B cell (primary cell): Measurements from ENCODE around the gene TOMM7. TPM values are rescaled to one million over a fixed set of nuclear protein-coding genes. Genes with fewer than 3 reads are reported as not detected.
"Not testable (repeated sequence)": the region's sequence is repeated elsewhere in the genome, so short reads cannot be mapped to it uniquely, and the experiment has no call there.

ENCODE experiments used
- ATAC-seq: fragments of 200-7000 bp; cut with Tn5 transposase; one replicate; pipeline ENCODE4 v1.10.0; 2021; ENCODE audit warnings: low read depth, mild to moderate bottlenecking, moderate number of reproducible peaks, moderate library complexity
- CTCF ChIA-PET: fragments of 350-600 bp; sonication (Branson Sonifier 250); formaldehyde crosslinking; loops from one replicate; lab custom pipeline; 2021; ENCODE audit warnings: antibody characterized with exemption, inconsistent platforms; lab: Charles Lee
- POLR2A ChIA-PET: fragments of 350-600 bp; sonication (Branson Sonifier 250); formaldehyde crosslinking; loops from one replicate; lab custom pipeline; 2021; ENCODE audit warnings: antibody characterized with exemption; lab: Charles Lee
- DNase-seq: peaks from one replicate; pipeline ENCODE4 v3.0.0; 2013
- H2AFZ ChIP-seq: 2 replicates; pipeline ENCODE4 v1.6.1; 2012; ENCODE audit warnings: mild to moderate bottlenecking, low read depth, low read length; ENCODE audit not compliant: insufficient read depth, poor library complexity, severe bottlenecking
- H3K27ac ChIP-seq, 2 donors: 1 replicate in 1 of 2; 2 replicates in 1 of 2; pipeline ENCODE4 v1.5.1; 2012 to 2013; ENCODE audit warnings: low read length in 2 of 2, mild to moderate bottlenecking in 2 of 2, moderate library complexity in 1 of 2
- H3K27me3 ChIP-seq, 4 experiments: fragments of 200-600 bp in 1 of 4; sonication (generic) in 1 of 4; replicated peaks in 1 of 4; 1 replicate in 2 of 4; 2 replicates in 2 of 4; pipeline versions ENCODE4 v1.6.1 to v1.7.0; 2013 to 2016; ENCODE audit warnings: low read length in 3 of 4, mild to moderate bottlenecking in 2 of 4, mixed read lengths in 1 of 4, moderate library complexity in 1 of 4; ENCODE audit not compliant: insufficient read depth in 4 of 4, control insufficient read depth in 3 of 4; ENCODE audit errors: control extremely low read depth in 1 of 4
- H3K36me3 ChIP-seq, 2 experiments: replicated peaks in 1 of 2; 1 replicate in 1 of 2; 2 replicates in 1 of 2; pipeline versions ENCODE4 v1.6.1 to v1.7.1; 2013; ENCODE audit warnings: low read length in 1 of 2; ENCODE audit not compliant: insufficient read depth in 2 of 2, control insufficient read depth in 1 of 2; ENCODE audit errors: control extremely low read depth in 1 of 2, extremely low read depth in 1 of 2
- H3K4me1 ChIP-seq, 2 donors: fragments of 200-600 bp in 1 of 2; sonication (generic) in 1 of 2; 1 replicate in 1 of 2; 2 replicates in 1 of 2; pipeline versions ENCODE4 v1.5.1 to v1.6.1; 2013 to 2017; ENCODE audit warnings: low read length in 2 of 2; ENCODE audit not compliant: control insufficient read depth in 2 of 2, insufficient read depth in 2 of 2
- H3K4me2 ChIP-seq: replicated peaks from 2 replicates; pipeline ENCODE3; 2012; ENCODE audit warnings: mild to moderate bottlenecking, low read depth, low read length; ENCODE audit not compliant: poor library complexity, severe bottlenecking
- H3K4me3 ChIP-seq, 5 experiments: fragments of 200-600 bp in 1 of 5; sonication (generic) in 1 of 5; 1 replicate in 3 of 5; 2 replicates in 2 of 5; pipeline versions ENCODE4 v1.5.1 to v1.7.0; 2011 to 2016; ENCODE audit warnings: low read length in 4 of 5, mild to moderate bottlenecking in 4 of 5, low read depth in 2 of 5, control low read depth in 1 of 5, moderate library complexity in 1 of 5; ENCODE audit not compliant: insufficient read depth in 1 of 5; ENCODE audit errors: control extremely low read depth in 1 of 5, extremely low read depth in 1 of 5
- H3K79me2 ChIP-seq: fragments of 200-600 bp; sonication (generic); one replicate; pipeline ENCODE4 v1.6.0; 2016; ENCODE audit warnings: low read length; ENCODE audit not compliant: control insufficient read depth, insufficient read depth
- H3K9ac ChIP-seq: fragments of 200-600 bp; sonication (generic); 2 replicates; pipeline ENCODE4 v1.6.1; 2017; ENCODE audit warnings: mild to moderate bottlenecking, low read length, moderate library complexity
- H3K9me3 ChIP-seq, 3 donors: one replicate each; pipeline versions ENCODE4 v1.6.1 to v1.7.1; 2013; ENCODE audit warnings: low read length in 2 of 3; ENCODE audit not compliant: control insufficient read depth in 2 of 3, insufficient read depth in 1 of 3; ENCODE audit errors: control extremely low read depth in 1 of 3
- H4K20me1 ChIP-seq: 2 replicates; pipeline ENCODE4 v1.6.0; 2012; ENCODE audit warnings: mild to moderate bottlenecking, low read length; ENCODE audit not compliant: insufficient read depth, control insufficient read depth, poor library complexity, severe bottlenecking
- H3K27ac Mint-ChIP-seq: one replicate; pipeline ENCODE4 v1.8.0; 2021; ENCODE audit warnings: mixed read lengths
- H3K27me3 Mint-ChIP-seq: one replicate; pipeline ENCODE4 v1.8.0; 2021; ENCODE audit warnings: mixed read lengths
- H3K4me1 Mint-ChIP-seq: one replicate; pipeline ENCODE4 v1.8.0; 2021; ENCODE audit warnings: mixed read lengths
- H3K4me3 Mint-ChIP-seq: one replicate; pipeline ENCODE4 v1.8.0; 2021; ENCODE audit warnings: mixed read lengths
- H3K9me3 Mint-ChIP-seq: one replicate; pipeline ENCODE4 v1.8.0; 2022; ENCODE audit warnings: mixed read lengths; ENCODE audit not compliant: insufficient read depth
- CTCF ChIP-seq: fragments of 200-600 bp; IDR thresholded peaks from one replicate; pipeline ENCODE4 v1.8.0; 2022; ENCODE audit warnings: antibody characterized with exemption, mild to moderate bottlenecking
- EZH2 ChIP-seq: IDR thresholded peaks from 2 replicates; pipeline ENCODE4 v1.6.1; 2012; ENCODE audit warnings: borderline replicate concordance, low read depth, mild to moderate bottlenecking, moderate library complexity, low read length; ENCODE audit not compliant: insufficient read depth, poor library complexity, severe bottlenecking
- WGBS: methylation state at CpG from one replicate; pipeline ENCODE4 v1.1.5; 2013; ENCODE audit warnings: missing lambda C conversion rate; ENCODE audit not compliant: insufficient coverage; 5-methylcytosine and 5-hydroxymethylcytosine counted together
- intact Hi-C: fragments of 100-400 bp; cut with micrococcal nuclease; formaldehyde crosslinking; loops from one replicate; pipeline ENCODE4 v1.10.0; 2022
- polyA plus RNA-seq: library from polyadenylated mRNA; depleted of rRNA; stranded (reverse); fragments of >200 nt; gene quantifications from 2 replicates; pipeline ENCODE4 v1.2.3, GENCODE V29; 2012
- total RNA-seq, 2 donors: library from RNA; stranded (reverse); fragments of 120-200 nt in 1 of 2; gene quantifications; 1 replicate in 1 of 2; 2 replicates in 1 of 2; pipeline versions ENCODE4 v1.2.3 to v1.2.4, GENCODE V29; 2013 to 2022

Gene TOMM7
- total and polyA plus RNA-seq, 2 donors (not counting 1 experiment from before 2014, with no cell fraction given) = 276 to 437 TPM

- no peaks in the 10 kb centered on the region for H3K9me3 Mint-ChIP-seq
- Histone ChIP-seq H3K27ac (no peak overlapping the region), H4K20me1 (no peaks in the 10 kb centered on the region), H3K9me3 (peaks cover 0 to 3% (median 0%) of the 10 kb centered on the region in 3 donors), H3K36me3 (no peaks in the 10 kb centered on the region), H3K4me3 (no peak overlapping the region), H3K27me3 (no peaks in the 10 kb centered on the region), H2AFZ (no peak overlapping the region), H3K79me2 (no peaks in the 10 kb centered on the region), H3K4me1 (no peaks in the 10 kb centered on the region), H3K9ac (no peak overlapping the region), H3K4me2 (no peak overlapping the region)
- ATAC-seq (no peak), DNase-seq (no peak)
- no peak overlapping the region for H3K4me3 Mint-ChIP-seq
- no peaks in the 10 kb centered on the region for H3K4me1 Mint-ChIP-seq
- ChIA-PET POLR2A (no interaction called here), CTCF (interaction anchor here (0.9 to 1.4 kb wide), 2 partner anchors 9 to 264 kb away, joined by 3 to 4 read pairs; no protein-coding TSS in a partner anchor)
- intact Hi-C loops = no loop called here
- 79% methylated on average over 3 of the region's 4 CpGs for WGBS
- no peak overlapping the region for H3K27ac Mint-ChIP-seq
- H3K27me3 Mint-ChIP-seq = no peaks in the 10 kb centered on the region
- TF ChIP-seq CTCF = no peak
- TF ChIP-seq EZH2 = no peak
Measured at GRCh38 chr7:22791204-22792158, 31.2 kb downstream of the TOMM7 start.

GRCh38 chr7:22790640-22791039, 32.0 kb downstream of the TOMM7 start:
- H3K4me1 Mint-ChIP-seq, H3K4me2 ChIP-seq, H3K9ac ChIP-seq, H3K4me1 ChIP-seq, H3K9me3 Mint-ChIP-seq, H3K9me3 ChIP-seq, DNase-seq, H3K79me2 ChIP-seq, H3K27ac ChIP-seq, H3K36me3 ChIP-seq, intact Hi-C loops, H4K20me1 ChIP-seq, ATAC-seq, H3K4me3 ChIP-seq, H3K27me3 ChIP-seq, H2AFZ ChIP-seq, POLR2A ChIA-PET, H3K27me3 Mint-ChIP-seq, H3K4me3 Mint-ChIP-seq, H3K27ac Mint-ChIP-seq: not testable (repeated sequence)
- 83% methylated on average over 6 of the region's 13 CpGs for WGBS
- CTCF ChIA-PET = interaction anchor here (0.9 kb wide), 1 partner anchor 8 kb away, joined by 3 read pairs; no protein-coding TSS in a partner anchor
